HG03280 (cell line): ENCODE measurements around the gene OR6A2.

Experiments used
- ATAC-seq: cut with Tn5 transposase; IDR thresholded peaks from one replicate; pipeline ENCODE4 v1.9.1; 2021; ENCODE audit warnings: mild to moderate bottlenecking, moderate library complexity; ENCODE audit not compliant: unreplicated experiment

The OR6A2 gene

DNA sequence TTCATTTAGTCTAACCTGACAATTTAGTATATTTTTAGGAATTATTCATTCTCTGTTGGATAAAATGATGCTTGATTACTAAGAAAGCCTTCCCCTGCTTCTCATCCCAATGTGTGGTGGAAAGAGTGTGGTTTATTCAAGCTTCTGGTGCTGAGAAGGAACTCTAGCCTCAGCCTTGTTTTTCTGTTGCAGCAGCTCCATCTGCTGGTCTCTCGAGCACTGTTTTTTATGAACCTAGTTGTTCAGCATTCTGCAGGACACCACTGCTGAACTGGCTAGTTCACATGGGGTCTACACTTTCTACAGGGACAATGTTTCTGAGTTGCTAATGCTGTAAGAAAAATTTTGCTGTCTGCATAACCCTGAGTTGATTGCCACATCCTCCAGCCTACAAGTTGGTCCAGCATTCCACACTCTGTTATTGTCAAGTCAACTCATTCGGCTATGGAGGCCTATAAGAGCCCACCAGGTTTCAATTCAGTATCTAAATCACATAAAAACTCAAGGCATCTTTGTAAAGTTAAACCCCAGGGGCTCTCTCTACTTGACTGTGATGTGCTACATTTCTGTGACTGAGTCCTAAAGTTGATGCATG lies 42.0 kb downstream of the OR6A2 start:
- ATAC-seq = peak; percentile 62

DNA sequence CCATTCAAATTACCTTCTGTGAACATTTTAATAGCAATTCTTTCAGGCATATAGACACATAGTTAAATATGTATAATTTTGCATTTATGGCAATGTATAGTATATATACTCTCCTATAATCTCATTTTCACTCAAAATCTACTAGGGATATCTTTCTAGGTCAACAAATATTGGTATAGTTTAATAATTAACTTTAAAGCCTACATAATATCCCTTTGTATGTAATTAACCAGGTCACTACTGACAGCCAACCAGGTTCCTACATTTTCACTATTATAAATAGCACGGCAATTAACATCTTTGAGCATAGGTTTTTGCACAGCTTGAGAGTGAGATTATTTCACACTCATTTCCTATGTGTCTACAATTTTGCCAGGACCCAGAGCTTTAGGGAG lies 43.5 kb downstream of the OR6A2 start:
- no peak for ATAC-seq

DNA sequence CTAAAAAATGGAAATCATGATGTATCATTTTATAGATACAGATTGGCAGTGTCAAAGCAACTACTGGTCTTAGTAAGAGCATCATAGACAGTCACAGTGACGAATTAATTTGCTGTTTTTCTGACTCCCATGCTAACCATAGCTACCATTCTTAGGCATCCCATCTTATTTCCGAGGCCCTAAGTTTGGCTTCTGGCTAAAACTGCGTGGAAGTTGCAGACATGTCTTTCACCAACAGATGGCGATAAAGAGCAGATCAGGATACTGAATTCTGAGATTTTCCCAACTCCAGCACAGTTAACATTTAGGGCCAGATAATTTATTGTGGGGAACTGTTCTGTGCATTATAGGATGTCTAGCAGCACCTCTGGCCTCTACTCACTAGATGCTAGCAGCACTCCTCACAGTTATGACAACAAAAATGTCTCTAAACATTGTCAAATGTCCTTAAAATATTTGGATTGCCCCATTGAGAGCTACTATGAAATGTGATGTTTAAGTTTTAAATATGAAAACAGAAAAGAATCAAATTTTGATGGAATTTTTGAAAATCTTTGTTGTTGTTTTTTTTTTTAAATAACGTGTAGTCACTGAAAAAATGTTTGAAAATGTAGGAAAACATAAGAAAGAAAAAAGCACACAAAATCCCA lies 44.1 kb downstream of the OR6A2 start:
- no peak for ATAC-seq

DNA sequence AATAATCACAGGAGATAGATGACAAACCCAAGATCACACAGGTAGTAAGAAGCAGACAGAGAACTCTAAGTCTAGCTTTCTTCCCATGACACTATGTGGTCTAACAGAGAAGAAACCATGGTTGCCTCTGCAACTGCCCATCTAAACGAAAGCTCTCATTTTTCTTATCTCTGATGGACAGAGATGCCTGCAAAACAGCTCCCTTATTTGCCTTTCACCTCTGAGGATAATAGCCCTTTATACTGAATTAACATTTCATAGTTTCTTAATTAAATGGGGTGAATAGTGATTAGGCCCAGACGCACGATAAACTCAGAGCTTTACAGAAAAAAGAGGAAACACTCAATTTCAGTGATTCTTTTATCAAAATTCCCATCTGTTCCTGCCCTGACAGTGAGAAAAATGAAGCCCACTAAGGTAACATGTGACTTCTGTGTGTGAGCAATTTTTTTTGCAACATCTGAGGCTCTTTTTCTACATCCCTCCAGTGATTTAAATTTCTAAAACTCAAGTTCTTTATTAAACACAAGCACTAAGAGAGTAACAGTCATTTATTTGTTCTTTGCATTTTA lies 52.3 kb downstream of the OR6A2 start:
- ATAC-seq = no peak

DNA sequence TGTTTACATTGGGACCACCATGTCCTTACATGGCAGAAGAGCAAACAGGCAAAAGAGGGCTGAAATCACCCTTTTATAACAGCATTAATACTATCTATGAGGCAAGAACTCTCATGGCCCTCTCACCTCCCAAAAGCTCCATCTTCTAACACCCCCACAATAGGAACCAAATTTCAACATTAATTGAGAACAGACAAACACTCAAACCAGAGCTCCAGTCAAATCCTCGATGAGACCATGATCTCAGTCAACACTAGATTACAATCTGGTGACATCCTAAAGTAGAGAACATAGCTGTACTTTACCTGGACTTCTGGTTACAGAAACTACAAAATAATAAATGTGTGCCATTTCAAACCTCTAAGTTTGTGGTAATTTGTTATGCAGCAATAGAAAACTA lies 52.9 kb downstream of the OR6A2 start:
- ATAC-seq = no peak

DNA sequence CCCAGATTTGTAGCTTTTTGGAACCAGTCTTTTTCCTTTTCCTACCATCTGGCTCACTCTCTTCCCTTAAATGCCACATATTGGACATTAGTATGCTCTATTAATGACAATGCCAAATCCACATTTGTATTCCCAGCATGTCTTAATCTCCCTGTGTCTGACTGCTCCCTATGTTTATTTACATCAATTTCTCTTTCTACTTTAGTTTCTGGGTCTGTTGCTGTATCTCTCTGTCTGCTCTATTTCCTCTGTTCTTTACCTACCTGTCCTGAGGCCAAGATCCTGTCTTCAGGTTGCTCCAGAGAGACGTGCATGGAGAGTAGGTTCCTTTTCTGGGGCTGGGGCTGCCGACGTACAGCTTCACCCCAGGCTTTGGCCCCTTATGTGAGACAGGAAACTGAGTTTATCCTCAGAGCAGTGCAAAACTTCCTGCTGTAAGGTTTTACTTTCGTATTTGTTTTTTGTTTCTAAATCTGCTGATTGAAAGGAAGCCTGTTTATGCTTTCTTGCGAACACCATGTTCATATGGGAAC lies 53.3 kb downstream of the OR6A2 start:
- ATAC-seq = peak; percentile 80

DNA sequence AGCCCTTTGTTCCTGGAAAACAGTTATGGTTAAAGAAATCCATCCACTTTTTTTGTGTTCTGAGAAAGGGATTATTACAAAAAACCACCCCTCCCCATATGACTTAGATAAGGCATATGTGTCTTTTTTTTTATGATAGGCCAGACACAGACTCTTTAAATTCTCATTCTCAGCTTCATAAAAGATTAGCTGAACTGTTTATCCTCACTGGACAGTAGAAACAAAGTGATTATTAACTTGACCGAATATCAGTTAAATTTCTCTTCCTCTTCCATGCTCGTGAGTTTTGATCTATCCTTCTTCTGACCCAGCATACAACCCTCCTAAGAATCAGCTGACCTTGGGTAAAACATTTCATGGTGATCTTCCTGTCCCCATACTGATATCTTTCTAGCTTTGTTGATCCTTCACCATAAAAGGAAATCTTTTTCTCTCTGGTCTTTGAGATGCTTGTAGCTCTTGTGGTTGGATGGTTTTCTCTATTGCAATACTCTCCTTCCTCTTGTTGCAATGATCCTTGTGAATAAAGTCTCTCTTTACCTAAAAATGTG lies 53.9 kb downstream of the OR6A2 start:
- no peak for ATAC-seq

DNA sequence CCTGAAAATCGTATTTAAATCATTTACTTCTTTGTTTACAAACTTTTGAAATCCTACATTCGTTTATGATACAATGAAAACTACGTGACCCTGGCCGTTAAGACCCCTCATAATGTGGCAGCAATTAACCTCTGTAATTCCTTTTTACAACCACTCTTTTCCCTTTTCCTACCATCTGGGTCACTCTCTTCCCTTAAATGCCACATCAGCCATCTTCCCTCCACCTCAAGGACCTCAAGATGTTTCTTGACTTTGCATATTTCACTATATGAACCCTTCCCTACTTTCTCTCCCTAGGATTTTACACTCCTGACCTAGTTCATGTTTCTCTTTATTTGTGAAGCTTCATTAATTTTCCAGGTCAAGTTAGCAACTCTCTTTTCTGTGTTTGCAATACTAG lies 54.5 kb downstream of the OR6A2 start:
- no peak for ATAC-seq

DNA sequence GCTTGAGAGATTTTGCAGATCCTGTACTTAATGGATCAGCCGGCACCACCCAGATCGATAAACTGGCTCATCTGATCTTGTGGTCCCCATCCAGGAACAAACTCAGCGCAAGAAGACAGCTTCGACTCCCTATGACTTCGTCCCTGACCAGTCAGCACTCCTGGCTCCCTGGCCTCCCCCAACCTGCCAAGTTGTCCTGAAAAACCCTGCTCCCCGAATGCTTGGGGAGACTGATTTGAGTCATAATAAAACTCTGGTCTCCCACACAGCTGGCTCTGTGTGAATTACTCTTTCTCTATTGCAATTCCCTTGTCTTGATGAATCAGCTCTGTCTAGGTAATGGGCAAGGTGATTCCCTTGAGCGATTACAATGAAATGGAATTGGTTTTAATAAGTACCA lies 57.2 kb downstream of the OR6A2 start:
- no peak for ATAC-seq
